Effector memory CD8-positive, alpha-beta T cell (primary cell): ENCODE data around the gene EFNB2.

Source experiments
- ATAC-seq: fragments of 150-1000 bp; cut with Tn5 transposase; replicated peaks from 2 replicates; pipeline ENCODE4 v1.10.0; 2021; ENCODE audit warnings: mild to moderate bottlenecking, moderate library complexity
- DNase-seq, 3 experiments: peaks; one replicate each; pipeline ENCODE4 v3.0.0; 2021
- H3K27ac Mint-ChIP-seq, 2 donors: one replicate each; pipeline ENCODE4 v1.8.0; 2022; ENCODE audit warnings: mild to moderate bottlenecking in 2 of 2, mixed read lengths in 2 of 2, moderate library complexity in 2 of 2
- H3K27me3 Mint-ChIP-seq, 2 donors: one replicate each; pipeline ENCODE4 v1.8.0; 2022; ENCODE audit warnings: mixed read lengths in 2 of 2
- H3K36me3 Mint-ChIP-seq: one replicate; pipeline ENCODE4 v1.8.0; 2022; ENCODE audit warnings: mild to moderate bottlenecking, moderate library complexity, mixed read lengths; ENCODE audit not compliant: insufficient read depth
- H3K4me1 Mint-ChIP-seq, 2 donors: one replicate each; pipeline ENCODE4 v1.8.0; 2022; ENCODE audit warnings: low read depth in 2 of 2, mixed read lengths in 2 of 2
- H3K4me3 Mint-ChIP-seq, 2 donors: one replicate each; pipeline ENCODE4 v1.8.0; 2022; ENCODE audit warnings: mild to moderate bottlenecking in 2 of 2, mixed read lengths in 2 of 2, moderate library complexity in 2 of 2
- H3K9me3 Mint-ChIP-seq, 2 donors: one replicate each; pipeline ENCODE4 v1.8.0; 2022; ENCODE audit warnings: mixed read lengths in 2 of 2

EFNB2 gene

GRCh38 chr13:106534639-106535551, 567 bp downstream of the EFNB2 start:
- Mint-ChIP-seq H3K9me3 (no peaks in the 10 kb centered on the region), H3K4me1 (peaks cover 9 to 17% of the 10 kb centered on the region in 2 donors), H3K4me3 (peak overlapping the region; percentile 92 to 98), H3K27me3 (peaks cover 41 to 50% of the 10 kb centered on the region in 2 donors), H3K27ac (peak overlapping the region in 1 of 2 donors; percentile 51), H3K36me3 (peaks cover 15% of the 10 kb centered on the region)
- peak; percentile 11 for ATAC-seq
- peak; percentile 6 to 26 (median 13) for DNase-seq

GRCh38 chr13:106533943-106534638, 1.4 kb downstream of the EFNB2 start:
- DNase-seq (peak in 2 of 3 experiments; percentile 9 to 11), ATAC-seq (no peak)
- peaks cover 9 to 17% of the 10 kb centered on the region in 2 donors for H3K4me1 Mint-ChIP-seq
- H3K36me3 Mint-ChIP-seq: peaks cover 10% of the 10 kb centered on the region
- no peaks in the 10 kb centered on the region for H3K9me3 Mint-ChIP-seq
- peak overlapping the region; percentile 92 to 98 for H3K4me3 Mint-ChIP-seq
- no peak overlapping the region for H3K27ac Mint-ChIP-seq
- H3K27me3 Mint-ChIP-seq: peaks cover 47 to 58% of the 10 kb centered on the region in 2 donors

- Mint-ChIP-seq H3K4me3 (peak overlapping the region; percentile 60 to 61), H3K4me1 (peaks cover 9 to 17% of the 10 kb centered on the region in 2 donors), H3K9me3 (no peaks in the 10 kb centered on the region), H3K36me3 (peaks cover 10% of the 10 kb centered on the region), H3K27ac (peak overlapping the region in 1 of 2 donors; percentile 53), H3K27me3 (peaks cover 52 to 65% of the 10 kb centered on the region in 2 donors)
- no peak for ATAC-seq
- no peak for DNase-seq
Observed at GRCh38 chr13:106533101-106533942, 2.1 kb downstream of the EFNB2 start.

GRCh38 chr13:106532111-106532929, 3.1 kb downstream of the EFNB2 start:
- peak overlapping the region in 1 of 2 donors; percentile 53 for H3K27ac Mint-ChIP-seq
- H3K4me1 Mint-ChIP-seq: peaks cover 9 to 17% of the 10 kb centered on the region in 2 donors
- peaks cover 57 to 73% of the 10 kb centered on the region in 2 donors for H3K27me3 Mint-ChIP-seq
- peaks cover 10% of the 10 kb centered on the region for H3K36me3 Mint-ChIP-seq
- H3K4me3 Mint-ChIP-seq: peak overlapping the region; percentile 56 to 61
- DNase-seq (no peak), ATAC-seq (no peak)
- no peaks in the 10 kb centered on the region for H3K9me3 Mint-ChIP-seq

GRCh38 chr13:106530980-106531481, 4.4 kb downstream of the EFNB2 start:
- Mint-ChIP-seq H3K4me3 (no peak overlapping the region), H3K9me3 (no peaks in the 10 kb centered on the region), H3K4me1 (peaks cover 5 to 13% of the 10 kb centered on the region in 2 donors), H3K27me3 (peaks cover 70 to 86% of the 10 kb centered on the region in 2 donors), H3K27ac (no peak overlapping the region), H3K36me3 (peaks cover 6% of the 10 kb centered on the region)
- ATAC-seq: no peak
- no peak for DNase-seq

GRCh38 chr13:106530171-106530851, 5.2 kb downstream of the EFNB2 start:
- no peak for DNase-seq
- no peak for ATAC-seq
- no peak overlapping the region for H3K4me3 Mint-ChIP-seq
- H3K9me3 Mint-ChIP-seq: no peaks in the 10 kb centered on the region
- H3K27me3 Mint-ChIP-seq: peaks cover 77 to 93% of the 10 kb centered on the region in 2 donors
- peaks cover 6% of the 10 kb centered on the region for H3K36me3 Mint-ChIP-seq
- H3K4me1 Mint-ChIP-seq: peaks cover 5 to 13% of the 10 kb centered on the region in 2 donors
- no peak overlapping the region for H3K27ac Mint-ChIP-seq

- H3K27me3 Mint-ChIP-seq: peaks cover 78 to 94% of the 10 kb centered on the region in 2 donors
- no peak overlapping the region for H3K4me3 Mint-ChIP-seq
- ATAC-seq: no peak
- H3K9me3 Mint-ChIP-seq: no peaks in the 10 kb centered on the region
- no peak overlapping the region for H3K27ac Mint-ChIP-seq
- peaks cover 5 to 11% of the 10 kb centered on the region in 2 donors for H3K4me1 Mint-ChIP-seq
- peaks cover 2% of the 10 kb centered on the region for H3K36me3 Mint-ChIP-seq
- no peak for DNase-seq
Observed at GRCh38 chr13:106529415-106530170, 5.9 kb downstream of the EFNB2 start.

- Mint-ChIP-seq H3K27me3 (peaks cover 81 to 92% of the 10 kb centered on the region in 2 donors), H3K4me1 (peaks cover 5 to 8% of the 10 kb centered on the region in 2 donors), H3K27ac (no peak overlapping the region), H3K36me3 (peaks cover 2% of the 10 kb centered on the region), H3K4me3 (no peak overlapping the region), H3K9me3 (no peaks in the 10 kb centered on the region)
- ATAC-seq (no peak), DNase-seq (no peak)
Observed at GRCh38 chr13:106528718-106529414, 6.6 kb downstream of the EFNB2 start.

- peaks cover 83 to 92% of the 10 kb centered on the region in 2 donors for H3K27me3 Mint-ChIP-seq
- H3K4me3 Mint-ChIP-seq: no peak overlapping the region
- peaks cover 0 to 3% of the 10 kb centered on the region in 2 donors for H3K4me1 Mint-ChIP-seq
- no peak overlapping the region for H3K27ac Mint-ChIP-seq
- no peak for ATAC-seq
- no peaks in the 10 kb centered on the region for H3K9me3 Mint-ChIP-seq
- H3K36me3 Mint-ChIP-seq: peaks cover 5% of the 10 kb centered on the region
- no peak for DNase-seq
Observed at GRCh38 chr13:106527826-106528225, 7.6 kb downstream of the EFNB2 start.

GRCh38 chr13:106527445-106527801, 8.0 kb downstream of the EFNB2 start:
- no peak overlapping the region for H3K4me3 Mint-ChIP-seq
- ATAC-seq: no peak
- DNase-seq: no peak
- no peaks in the 10 kb centered on the region for H3K4me1 Mint-ChIP-seq
- no peaks in the 10 kb centered on the region for H3K9me3 Mint-ChIP-seq
- peaks cover 83 to 92% of the 10 kb centered on the region in 2 donors for H3K27me3 Mint-ChIP-seq
- peaks cover 4% of the 10 kb centered on the region for H3K36me3 Mint-ChIP-seq
- no peak overlapping the region for H3K27ac Mint-ChIP-seq
